ENCODE results near the gene MTCH1.

The MTCH1 gene

GRCh38 chr6:36976007-36976264 lies 10.1 kb downstream of the MTCH1 start:
- no peaks in the 10 kb centered on the region for H3K9me2 ChIP-seq (ENCODE audit: low read depth, low read length)
- H3K27me3 ChIP-seq (ENCODE audit: insufficient read depth, low read length) = no peaks in the 10 kb centered on the region
- no peak overlapping the region for H3K27ac ChIP-seq (ENCODE audit: low read depth, low read length, poor library complexity, severe bottlenecking)
- no peak overlapping the region for H3K4me3 ChIP-seq (ENCODE audit: low read depth, low read length, poor library complexity, severe bottlenecking)
- H4K20me1 ChIP-seq (ENCODE audit: insufficient read depth, low read length) = no peaks in the 10 kb centered on the region
- H3K4me2 ChIP-seq (ENCODE audit: low read length) = no peak overlapping the region
- peaks cover 81% of the 10 kb centered on the region for H3K36me3 ChIP-seq (ENCODE audit: insufficient read depth, low read length)
- no peak overlapping the region for H3K9ac ChIP-seq (ENCODE audit: low read length)
- no peaks in the 10 kb centered on the region for H3K9me3 ChIP-seq (ENCODE audit: low read length)
- no peaks in the 10 kb centered on the region for H3F3A ChIP-seq (ENCODE audit: insufficient read depth, low read length)
- peaks cover 6% of the 10 kb centered on the region for H3K79me2 ChIP-seq (ENCODE audit: insufficient read depth, low read length)
- TF ChIP-seq EZH2 (IDR thresholded peaks at IDR 0.05; ENCODE audit: borderline replicate concordance, low read length) (no peak), CTCF (IDR thresholded peaks at IDR 0.05; ENCODE audit: low read length) (no peak)
- peaks cover 22% of the 10 kb centered on the region for H3K4me1 ChIP-seq (ENCODE audit: insufficient read depth, low read length, severe bottlenecking)
- no peak overlapping the region for H2AFZ ChIP-seq (ENCODE audit: low read length)

GRCh38 chr6:36975231-36976006 lies 10.6 kb downstream of the MTCH1 start:
- H4K20me1 ChIP-seq (ENCODE audit: insufficient read depth, low read length) = no peaks in the 10 kb centered on the region
- TF ChIP-seq EZH2 (IDR thresholded peaks at IDR 0.05; ENCODE audit: borderline replicate concordance, low read length) (no peak), CTCF (IDR thresholded peaks at IDR 0.05; ENCODE audit: low read length) (no peak)
- no peaks in the 10 kb centered on the region for H3K9me3 ChIP-seq (ENCODE audit: low read length)
- H3K9me2 ChIP-seq (ENCODE audit: low read depth, low read length) = no peaks in the 10 kb centered on the region
- H3K9ac ChIP-seq (ENCODE audit: low read length) = no peak overlapping the region
- H3K4me2 ChIP-seq (ENCODE audit: low read length) = no peak overlapping the region
- H3K27ac ChIP-seq (ENCODE audit: low read depth, low read length, poor library complexity, severe bottlenecking) = no peak overlapping the region
- H3K36me3 ChIP-seq (ENCODE audit: insufficient read depth, low read length) = peaks cover 86% of the 10 kb centered on the region
- H3K27me3 ChIP-seq (ENCODE audit: insufficient read depth, low read length) = no peaks in the 10 kb centered on the region
- H3F3A ChIP-seq (ENCODE audit: insufficient read depth, low read length) = no peaks in the 10 kb centered on the region
- H3K4me3 ChIP-seq (ENCODE audit: low read depth, low read length, poor library complexity, severe bottlenecking) = no peak overlapping the region
- peaks cover 6% of the 10 kb centered on the region for H3K79me2 ChIP-seq (ENCODE audit: insufficient read depth, low read length)
- H2AFZ ChIP-seq (ENCODE audit: low read length) = no peak overlapping the region
- H3K4me1 ChIP-seq (ENCODE audit: insufficient read depth, low read length, severe bottlenecking) = peaks cover 16% of the 10 kb centered on the region

GRCh38 chr6:36973647-36974046 lies 12.3 kb downstream of the MTCH1 start:
- peaks cover 99% of the 10 kb centered on the region for H3K36me3 ChIP-seq (ENCODE audit: insufficient read depth, low read length)

More at GRCh38 chr6:36973647-36974046, 12.3 kb downstream of the MTCH1 start:
- Histone ChIP-seq H3F3A (ENCODE audit: insufficient read depth, low read length) (no peaks in the 10 kb centered on the region), H4K20me1 (ENCODE audit: insufficient read depth, low read length) (no peaks in the 10 kb centered on the region), H2AFZ (ENCODE audit: low read length) (no peak overlapping the region), H3K79me2 (ENCODE audit: insufficient read depth, low read length) (peaks cover under 1% of the 10 kb centered on the region; the same call in 1 of the 2 replicates), H3K27ac (ENCODE audit: low read depth, low read length, poor library complexity, severe bottlenecking) (no peak overlapping the region), H3K4me2 (ENCODE audit: low read length) (no peak overlapping the region), H3K27me3 (ENCODE audit: insufficient read depth, low read length) (no peaks in the 10 kb centered on the region), H3K4me1 (ENCODE audit: insufficient read depth, low read length, severe bottlenecking) (no peaks in the 10 kb centered on the region), H3K4me3 (ENCODE audit: low read depth, low read length, poor library complexity, severe bottlenecking) (no peak overlapping the region), H3K9me3 (ENCODE audit: low read length) (no peaks in the 10 kb centered on the region), H3K9ac (ENCODE audit: low read length) (no peak overlapping the region), H3K9me2 (ENCODE audit: low read depth, low read length) (no peaks in the 10 kb centered on the region)
- TF ChIP-seq CTCF (IDR thresholded peaks at IDR 0.05; ENCODE audit: low read length) (no peak), EZH2 (IDR thresholded peaks at IDR 0.05; ENCODE audit: borderline replicate concordance, low read length) (no peak)

Data from OCI-LY1 (cell line).